HG02885 (cell line): ENCODE measurements around the gene CR2.
"Not testable (repeated sequence)": the region's sequence is repeated elsewhere in the genome, so short reads cannot be mapped to it uniquely, and the experiment has no call there.

Experiments used
- ATAC-seq: cut with Tn5 transposase; IDR thresholded peaks from one replicate; pipeline ENCODE4 v1.9.1; 2021; ENCODE audit warnings: mild to moderate bottlenecking; ENCODE audit not compliant: unreplicated experiment, poor library complexity

CR2 gene

DNA sequence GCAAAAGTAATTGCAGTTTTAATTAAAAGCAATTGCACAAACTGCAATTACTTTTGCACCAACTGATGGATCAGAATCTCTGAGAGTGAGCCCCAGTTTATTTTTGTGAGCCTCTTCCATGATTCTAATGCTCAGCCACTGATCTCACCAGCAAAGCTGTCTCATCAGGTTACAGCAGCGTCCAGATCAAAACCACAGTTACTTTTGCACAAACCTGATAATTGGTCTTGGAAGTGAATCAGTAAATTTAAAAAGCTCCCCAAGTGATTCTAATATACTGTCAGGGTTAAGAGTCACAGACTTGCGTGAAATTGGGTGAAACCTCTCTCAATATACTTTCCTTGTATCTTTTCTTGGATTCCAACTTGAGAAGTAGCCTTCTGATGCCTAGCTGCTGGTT lies 13.5 kb upstream of the CR2 start:
- no peak for ATAC-seq

DNA sequence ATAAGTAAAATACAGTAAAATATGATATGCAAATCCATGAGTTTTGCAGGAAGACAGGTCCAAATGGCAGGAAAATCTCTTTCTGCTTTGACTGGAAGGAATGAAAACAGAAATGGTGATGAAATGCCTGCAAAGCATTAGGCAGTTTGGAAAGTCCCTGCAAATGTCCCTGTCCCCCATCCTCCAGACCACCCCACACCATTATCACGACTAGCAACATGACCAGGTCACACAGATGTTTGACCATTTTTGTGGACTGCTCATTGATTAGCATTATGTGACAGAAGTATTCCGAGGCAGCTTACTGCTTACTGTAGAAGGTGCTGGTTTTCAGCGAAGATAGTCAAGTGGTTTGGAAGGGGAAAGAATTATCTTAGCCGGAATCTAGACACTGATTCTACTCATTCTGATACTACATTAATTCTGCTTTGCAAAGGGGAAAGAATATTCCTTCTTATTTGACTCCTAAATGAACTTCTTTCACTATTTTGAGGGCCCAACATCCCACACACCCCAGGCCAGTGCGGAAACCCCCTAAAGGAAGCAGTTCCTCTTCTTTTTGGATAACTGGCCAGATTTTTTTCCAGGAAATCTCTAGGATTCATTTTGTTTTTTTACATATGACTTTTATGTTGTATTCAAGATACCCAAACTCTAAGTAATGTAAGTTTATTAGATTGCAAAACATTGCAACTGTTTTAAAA lies 9.5 kb upstream of the CR2 start:
- ATAC-seq, result no peak

- ATAC-seq, result no peak
Measured at GRCh38 chr1:207453710-207454045, 450 bp upstream of the CR2 start.

DNA sequence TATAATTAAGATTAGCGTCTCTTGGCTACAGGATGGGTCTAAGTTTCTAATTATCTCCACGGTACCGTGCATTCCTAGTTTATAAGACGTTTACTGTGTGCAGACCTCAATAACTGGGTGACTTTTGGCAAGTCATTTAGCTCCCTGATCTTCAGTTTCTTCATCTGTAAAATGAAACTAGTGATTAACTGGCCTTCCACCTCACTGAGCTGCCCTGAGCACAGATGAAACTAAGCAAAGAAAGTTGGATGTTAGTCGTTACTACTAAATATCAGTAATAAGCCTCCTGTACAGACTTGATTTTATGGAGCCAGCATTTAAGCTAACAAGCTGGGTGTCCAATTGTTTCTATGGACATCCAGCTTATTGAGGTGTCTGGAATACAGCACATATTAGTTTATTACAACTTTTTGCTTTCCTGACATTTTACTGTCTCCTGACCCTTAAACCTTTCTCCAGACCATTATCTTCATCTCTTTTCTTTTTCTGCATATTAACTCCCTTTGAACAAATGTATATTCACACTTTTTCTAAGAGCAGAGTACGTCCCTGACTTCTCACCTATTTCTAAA lies 1.1 kb downstream of the CR2 start:
- peak; percentile 34 for ATAC-seq

DNA sequence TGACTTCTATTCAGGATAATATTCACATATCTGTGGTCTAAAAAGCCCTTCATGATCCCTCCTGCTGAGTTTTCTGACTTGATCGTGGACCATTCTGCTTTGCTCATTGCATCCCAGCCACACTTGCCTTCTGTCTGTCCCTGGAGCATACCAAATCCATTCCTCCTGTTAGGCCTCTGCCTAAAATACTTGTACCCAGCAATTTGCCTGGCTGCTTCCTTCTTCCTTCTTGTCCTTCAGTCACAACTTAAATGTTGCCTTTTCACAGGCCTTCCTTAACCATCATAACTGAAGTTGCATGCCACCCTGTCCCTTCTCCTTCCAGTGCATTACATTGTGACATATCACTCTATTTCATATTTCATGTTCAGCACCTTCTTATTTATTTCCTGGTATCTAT lies 4.3 kb downstream of the CR2 start:
- no peak for ATAC-seq

GRCh38 chr1:207459008-207459407 lies 4.9 kb downstream of the CR2 start:
- ATAC-seq, result no peak

GRCh38 chr1:207461649-207462048 lies 7.5 kb downstream of the CR2 start:
- ATAC-seq, result no peak

- ATAC-seq, result no peak
Measured at GRCh38 chr1:207462535-207462934, 8.4 kb downstream of the CR2 start.

DNA sequence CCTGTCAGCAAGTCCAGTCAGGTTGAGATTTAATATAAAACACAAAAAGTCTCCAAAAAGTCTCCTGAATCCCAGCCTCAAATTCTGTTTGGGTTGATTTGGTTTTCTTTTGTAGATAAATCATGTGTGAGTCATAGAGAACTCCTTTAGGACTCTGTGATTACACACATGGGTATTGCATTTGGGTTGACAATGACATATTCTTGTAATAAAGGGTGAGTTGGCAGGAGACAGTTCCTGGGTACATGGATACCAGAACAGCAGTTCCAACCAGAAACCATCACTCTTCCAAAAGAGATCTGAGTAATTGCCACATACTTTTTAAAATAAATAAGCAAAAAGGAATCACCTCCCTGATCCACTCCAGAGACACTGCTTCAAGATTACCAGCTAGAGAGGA lies 8.9 kb downstream of the CR2 start:
- ATAC-seq, result no peak

GRCh38 chr1:207463571-207463970 lies 9.4 kb downstream of the CR2 start:
- no peak for ATAC-seq

- no peak for ATAC-seq
Measured at GRCh38 chr1:207470927-207471326, 16.8 kb downstream of the CR2 start.

GRCh38 chr1:207474210-207474609 lies 20.1 kb downstream of the CR2 start:
- no peak for ATAC-seq

DNA sequence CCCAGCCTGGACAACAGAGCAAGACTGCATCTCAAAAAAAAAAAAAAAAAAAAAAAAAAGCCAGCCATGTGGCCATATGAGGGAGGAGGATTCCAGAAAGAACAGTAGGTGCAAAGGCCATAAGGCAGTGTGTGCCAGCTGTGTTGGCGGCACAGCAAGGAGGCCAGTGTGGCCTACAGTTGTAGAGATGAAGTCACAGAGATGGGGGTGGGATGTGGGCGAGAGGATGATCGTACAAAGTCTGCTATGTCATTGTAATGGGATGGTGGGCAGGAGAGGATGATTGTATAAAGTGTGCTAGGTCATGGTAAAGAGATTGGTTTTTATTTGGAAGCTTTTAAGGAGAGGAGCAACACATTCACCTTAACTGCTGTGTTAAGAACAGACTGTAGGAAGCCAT lies 32.1 kb downstream of the CR2 start:
- ATAC-seq, result no peak

DNA sequence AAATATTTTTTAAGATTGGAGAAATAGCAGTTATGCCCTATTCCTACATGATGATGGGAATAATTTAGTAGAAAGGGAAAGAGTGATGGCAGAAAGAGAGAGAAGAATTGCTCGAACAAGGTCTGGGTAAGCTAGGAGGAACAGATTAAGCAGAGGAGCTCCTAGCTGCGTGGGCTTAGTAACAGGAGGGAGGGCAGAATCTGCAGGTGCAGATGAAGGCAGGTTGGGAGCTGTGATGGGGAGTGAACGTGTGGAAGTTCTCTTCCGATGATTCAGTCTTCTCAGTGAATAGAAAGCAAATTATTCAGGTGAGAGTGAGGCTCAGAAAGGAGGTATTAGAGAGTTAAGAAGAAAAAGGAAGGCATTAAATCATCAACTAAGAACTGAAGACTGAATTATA lies 33.5 kb downstream of the CR2 start:
- no peak for ATAC-seq

- ATAC-seq, result no peak
Measured at GRCh38 chr1:207493212-207493611, 39.1 kb downstream of the CR2 start.

- no peak for ATAC-seq
Measured at GRCh38 chr1:207494171-207494570, 40.0 kb downstream of the CR2 start.

GRCh38 chr1:207495281-207495680 lies 41.2 kb downstream of the CR2 start:
- not testable (repeated sequence) for ATAC-seq

GRCh38 chr1:207495801-207496792 lies 42.0 kb downstream of the CR2 start, which contains the start of gene CR1:
Gene CR1, plus strand, starts transcription at chr1:207496157. Its CDS starts 111 bp downstream, at chr1:207496268.
- ATAC-seq, result peak; percentile 63

DNA sequence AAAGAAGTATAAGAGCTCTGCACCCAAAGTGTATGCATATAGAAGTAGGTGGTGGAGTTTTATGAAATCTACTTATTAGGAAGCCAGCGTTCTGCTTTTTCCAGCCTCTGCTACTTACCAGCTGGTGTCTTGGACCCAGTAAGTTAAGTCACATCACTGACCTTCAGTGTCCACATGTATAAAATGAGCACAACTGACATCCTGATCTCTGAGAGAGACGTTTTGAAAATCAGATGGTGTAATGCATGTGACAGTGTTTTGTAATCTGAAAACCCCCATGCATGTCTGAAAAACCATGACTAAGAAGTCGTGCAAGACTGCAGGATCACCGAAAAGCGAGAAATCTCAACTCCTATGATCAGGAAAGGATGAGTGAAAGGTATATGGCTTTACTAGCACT lies 43.8 kb downstream of the CR2 start:
- ATAC-seq, result no peak

- peak; percentile 60 for ATAC-seq
Measured at GRCh38 chr1:207499573-207499972, 45.4 kb downstream of the CR2 start.

- no peak for ATAC-seq
Measured at GRCh38 chr1:207500306-207500705, 46.2 kb downstream of the CR2 start.
